Brain microvascular endothelial cell (primary cell): ENCODE data around the gene MMP20.

Experiments
- DNase-seq: peaks from one replicate; pipeline ENCODE4 v3.0.0-alpha.2; 2020
- H3K27ac ChIP-seq: fragments of 250-450 bp; sonication (Bioruptor Pico); 2 replicates; pipeline ENCODE4 v1.5.1; 2020; ENCODE audit warnings: mild to moderate bottlenecking, moderate library complexity
- H3K27me3 ChIP-seq: fragments of 250-450 bp; sonication (Bioruptor Pico); replicated peaks from 2 replicates; pipeline ENCODE4 v1.5.1; 2020; ENCODE audit warnings: mild to moderate bottlenecking
- H3K36me3 ChIP-seq: fragments of 250-450 bp; sonication (Bioruptor Pico); replicated peaks from 2 replicates; pipeline ENCODE4 v1.5.1; 2020; ENCODE audit warnings: mild to moderate bottlenecking
- H3K4me3 ChIP-seq: 2 replicates; pipeline ENCODE4 v1.5.1; 2011; ENCODE audit warnings: low read depth, mild to moderate bottlenecking, control low read depth, low read length, moderate library complexity
- CTCF ChIP-seq: IDR thresholded peaks from 2 replicates; pipeline ENCODE4 v1.5.1; 2011; ENCODE audit warnings: low read depth, mild to moderate bottlenecking, moderate library complexity, low read length, control low read depth, inconsistent platforms; ENCODE audit errors: missing control alignments
- in situ Hi-C: cut with HindIII; loops from 2 replicates; pipeline ENCODE4 v1.10.0; 2017; ENCODE audit warnings: low sequenced_read_pairs, low pct_ligation_motif_present

Gene MMP20

GRCh38 chr11:102581066-102581465 lies 44.1 kb downstream of the MMP20 start:
- no peaks in the 10 kb centered on the region for H3K36me3 ChIP-seq
- H3K4me3 ChIP-seq: no peak overlapping the region

DNA sequence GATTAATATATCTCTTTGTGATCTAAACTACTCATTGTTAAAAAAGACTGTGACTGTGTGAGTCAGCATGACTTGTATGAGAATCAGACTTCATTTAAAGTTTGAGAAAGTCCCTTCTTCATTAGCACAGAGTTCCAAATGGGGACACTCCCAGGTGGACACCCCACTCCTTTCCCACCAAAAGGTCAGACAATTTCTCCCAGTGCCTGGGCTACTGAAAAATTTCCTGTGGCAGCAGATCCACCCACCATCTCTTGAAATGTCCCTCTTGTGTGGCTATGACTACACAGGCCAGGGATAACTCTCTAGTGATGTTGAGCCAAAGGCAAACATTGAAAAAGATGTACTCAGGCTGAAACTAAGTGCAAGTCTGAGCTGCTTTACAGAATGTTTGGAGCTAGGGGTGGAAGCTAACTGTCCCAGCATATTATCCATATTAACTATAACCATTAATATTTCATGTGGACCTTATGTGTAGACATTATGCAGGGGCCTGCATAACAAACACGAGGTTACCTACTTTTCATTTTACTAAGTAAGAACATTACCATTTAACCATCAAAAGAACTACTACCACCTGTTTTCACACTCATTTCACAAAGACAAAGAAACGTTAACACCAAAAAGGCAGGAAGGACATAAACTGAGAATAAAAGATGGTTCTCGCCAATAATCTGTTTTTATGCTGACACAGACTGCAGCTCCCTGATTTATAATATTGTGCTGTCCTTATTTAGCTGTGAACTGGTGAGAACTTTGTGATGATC lies 44.8 kb downstream of the MMP20 start:
- Histone ChIP-seq H3K27ac (no peak overlapping the region), H3K4me3 (no peak overlapping the region), H3K27me3 (no peaks in the 10 kb centered on the region), H3K36me3 (no peaks in the 10 kb centered on the region)
- no peak for TF ChIP-seq CTCF
- no peak for DNase-seq
- in situ Hi-C loops: no loop called here

More at GRCh38 chr11:102581066-102581465, 44.1 kb downstream of the MMP20 start:
- in situ Hi-C loops: no loop called here
- Histone ChIP-seq H3K27ac (no peak overlapping the region), H3K27me3 (no peaks in the 10 kb centered on the region)
- no peak for DNase-seq
- no peak for TF ChIP-seq CTCF

DNA sequence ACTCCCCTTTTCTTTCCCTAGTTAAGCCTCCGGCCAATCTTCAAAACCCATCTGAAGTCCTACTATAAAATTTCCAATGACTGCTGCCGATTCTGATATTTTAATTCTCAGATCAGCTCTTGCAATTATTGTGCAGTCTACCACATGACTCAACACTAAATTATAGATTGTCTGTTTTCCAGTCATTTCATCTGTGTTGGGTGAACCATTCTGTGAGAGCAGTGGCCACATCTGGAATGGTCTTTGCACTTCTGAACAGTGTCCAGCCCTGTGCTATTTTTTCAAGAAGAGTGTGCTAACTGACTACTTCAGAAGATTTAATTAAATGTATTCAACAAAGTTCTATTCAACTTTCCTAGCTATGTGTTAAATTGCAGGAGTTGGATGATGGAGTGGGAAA lies 47.4 kb downstream of the MMP20 start:
- in situ Hi-C loops: no loop called here
- H3K36me3 ChIP-seq: no peaks in the 10 kb centered on the region
- TF ChIP-seq CTCF: no peak
- no peaks in the 10 kb centered on the region for H3K27me3 ChIP-seq
- H3K27ac ChIP-seq: no peak overlapping the region
- H3K4me3 ChIP-seq: no peak overlapping the region
- no peak for DNase-seq

GRCh38 chr11:102577182-102577581 lies 48.0 kb downstream of the MMP20 start:
- H3K4me3 ChIP-seq: no peak overlapping the region
- DNase-seq: no peak

GRCh38 chr11:102576350-102576749 lies 48.8 kb downstream of the MMP20 start:
- in situ Hi-C loops: no loop called here
- H3K27me3 ChIP-seq: no peaks in the 10 kb centered on the region
- no peak overlapping the region for H3K4me3 ChIP-seq
- DNase-seq: no peak
- H3K36me3 ChIP-seq: no peaks in the 10 kb centered on the region
- no peak for TF ChIP-seq CTCF
- no peak overlapping the region for H3K27ac ChIP-seq

More at GRCh38 chr11:102577182-102577581, 48.0 kb downstream of the MMP20 start:
- in situ Hi-C loops: no loop called here
- no peak for TF ChIP-seq CTCF
- no peaks in the 10 kb centered on the region for H3K36me3 ChIP-seq
- H3K27ac ChIP-seq: no peak overlapping the region
- H3K27me3 ChIP-seq: no peaks in the 10 kb centered on the region

DNA sequence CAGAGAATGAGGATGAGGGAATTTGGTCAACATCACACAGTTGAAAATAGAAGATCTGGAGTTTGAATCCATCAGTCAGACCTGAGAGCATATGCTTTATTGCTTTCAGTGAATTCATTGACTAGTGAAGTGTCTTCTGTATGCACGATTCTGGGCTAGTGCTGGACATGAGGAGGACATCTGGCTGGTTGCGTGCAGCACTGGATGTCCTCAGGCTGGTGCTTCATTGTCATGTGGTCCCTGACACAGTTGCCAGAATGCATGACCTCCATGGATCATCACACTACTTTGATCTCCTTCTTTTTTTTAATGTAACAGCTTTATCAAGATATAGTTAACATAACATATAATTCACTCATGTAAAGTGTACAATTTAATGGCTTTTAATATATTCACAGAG lies 50.1 kb downstream of the MMP20 start:
- DNase-seq: no peak
- Histone ChIP-seq H3K4me3 (no peak overlapping the region), H3K27ac (no peak overlapping the region), H3K36me3 (no peaks in the 10 kb centered on the region), H3K27me3 (no peaks in the 10 kb centered on the region)
- in situ Hi-C loops: no loop called here
- no peak for TF ChIP-seq CTCF
